ENCODE measurements around the gene CYTIP. TPM values are rescaled to one million over a fixed set of nuclear protein-coding genes. Genes with fewer than 3 reads are reported as not detected.

Gene CYTIP
- total and polyA plus RNA-seq, 2 of the 4 experiments (the other 2 are of a cell fraction) = not detected

- Histone ChIP-seq H3K9me1 (ENCODE audit: insufficient read depth, low read length) (no peaks in the 10 kb centered on the region), H3K23ac (ENCODE audit: low read depth, low read length) (no peak overlapping the region), H3K36me3 (ENCODE audit: control insufficient read depth, insufficient read depth, low read length) (no peaks in the 10 kb centered on the region), H4K20me1 (ENCODE audit: insufficient read depth, low read length) (no peaks in the 10 kb centered on the region), H3K79me1 (ENCODE audit: low read depth in 1 of 2, low read length in 2 of 2) (no peaks in the 10 kb centered on the region), H3K9ac (ENCODE audit: low read depth, low read length) (no peak overlapping the region), H2BK15ac (ENCODE audit: low read depth, low read length) (no peak overlapping the region), H2BK20ac (ENCODE audit: low read depth, low read length) (no peak overlapping the region), H3K4me3 (ENCODE audit: insufficient read depth, low read depth, low read length) (no peak overlapping the region), H2AK5ac (ENCODE audit: low read depth, low read length) (no peak overlapping the region), H2BK120ac (ENCODE audit: low read depth, low read length) (no peak overlapping the region), H3K18ac (ENCODE audit: low read depth, low read length) (no peak overlapping the region), H3K27me3 (ENCODE audit: control insufficient read depth, insufficient read depth, low read length) (peaks cover 2% of the 10 kb centered on the region; the same call in 1 of the 2 replicates), H4K5ac (ENCODE audit: low read depth, low read length) (no peak overlapping the region), H4K8ac (ENCODE audit: low read depth in 2 of 2, low read length in 2 of 2) (no peak overlapping the region), H2AK9ac (replicated peaks; ENCODE audit: low read depth, low read length, poor library complexity) (no peak overlapping the region), H2AFZ (replicated peaks; ENCODE audit: low read length, poor library complexity) (no peak overlapping the region), H3K4me2 (ENCODE audit: low read depth, low read length) (no peak overlapping the region), H3K56ac (ENCODE audit: extremely low read depth, insufficient read depth, low read length) (no peak overlapping the region), H3K14ac (replicated peaks; ENCODE audit: low read depth, low read length) (no peak overlapping the region), H3K4ac (ENCODE audit: low read depth, low read length) (no peak overlapping the region), H3K9me3 (ENCODE audit: control insufficient read depth, insufficient read depth, low read length) (no peaks in the 10 kb centered on the region), H3K27ac (ENCODE audit: insufficient read depth, low read length) (no peak overlapping the region), H4K91ac (ENCODE audit: insufficient read depth, low read depth, low read length) (no peak overlapping the region), H2BK5ac (ENCODE audit: low read depth, low read length, poor library complexity, severe bottlenecking) (no peak overlapping the region), H3K4me1 (ENCODE audit: control insufficient read depth, insufficient read depth, low read length) (no peaks in the 10 kb centered on the region)
- TF ChIP-seq RAD21 (IDR thresholded peaks at IDR 0.05; ENCODE audit: low read length) = no peak
- TF ChIP-seq RCOR1 (IDR thresholded peaks at IDR 0.05; ENCODE audit: insufficient replicate concordance, low read length) = no peak
- no peak for TF ChIP-seq ELK1 (IDR thresholded peaks at IDR 0.05; ENCODE audit: borderline replicate concordance, low read depth, low read length)
- TF ChIP-seq RFX5 (IDR thresholded peaks at IDR 0.05; ENCODE audit: low read depth, low read length) = no peak
- no peak for TF ChIP-seq NFE2L2 (IDR thresholded peaks at IDR 0.05; ENCODE audit: low read depth, low read length)
- no peak for TF ChIP-seq MXI1 (IDR thresholded peaks at IDR 0.05; ENCODE audit: borderline replicate concordance, low read depth, low read length)
- no peak for TF ChIP-seq MAZ (IDR thresholded peaks at IDR 0.05; ENCODE audit: borderline replicate concordance, low read depth, low read length)
- no peak for TF ChIP-seq FOS (IDR thresholded peaks at IDR 0.05; ENCODE audit: low read depth, low read length)
- no peak for TF ChIP-seq MAFK (IDR thresholded peaks at IDR 0.05; ENCODE audit: low read depth, low read length)
- TF ChIP-seq POLR2A (IDR thresholded peaks at IDR 0.05; ENCODE audit: low read depth, low read length) = no peak
- no peak for TF ChIP-seq SMC3 (IDR thresholded peaks at IDR 0.05; ENCODE audit: low read depth, low read length)
- no peak for TF ChIP-seq CHD1 (IDR thresholded peaks at IDR 0.05; ENCODE audit: low read depth, low read length)
- TF ChIP-seq, protein P1, sequence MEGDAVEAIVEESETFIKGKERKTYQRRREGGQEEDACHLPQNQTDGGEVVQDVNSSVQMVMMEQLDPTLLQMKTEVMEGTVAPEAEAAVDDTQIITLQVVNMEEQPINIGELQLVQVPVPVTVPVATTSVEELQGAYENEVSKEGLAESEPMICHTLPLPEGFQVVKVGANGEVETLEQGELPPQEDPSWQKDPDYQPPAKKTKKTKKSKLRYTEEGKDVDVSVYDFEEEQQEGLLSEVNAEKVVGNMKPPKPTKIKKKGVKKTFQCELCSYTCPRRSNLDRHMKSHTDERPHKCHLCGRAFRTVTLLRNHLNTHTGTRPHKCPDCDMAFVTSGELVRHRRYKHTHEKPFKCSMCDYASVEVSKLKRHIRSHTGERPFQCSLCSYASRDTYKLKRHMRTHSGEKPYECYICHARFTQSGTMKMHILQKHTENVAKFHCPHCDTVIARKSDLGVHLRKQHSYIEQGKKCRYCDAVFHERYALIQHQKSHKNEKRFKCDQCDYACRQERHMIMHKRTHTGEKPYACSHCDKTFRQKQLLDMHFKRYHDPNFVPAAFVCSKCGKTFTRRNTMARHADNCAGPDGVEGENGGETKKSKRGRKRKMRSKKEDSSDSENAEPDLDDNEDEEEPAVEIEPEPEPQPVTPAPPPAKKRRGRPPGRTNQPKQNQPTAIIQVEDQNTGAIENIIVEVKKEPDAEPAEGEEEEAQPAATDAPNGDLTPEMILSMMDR (conservative IDR thresholded peaks at IDR 0.05; ENCODE audit: low read depth, low read length) = no peak
- no CpG with 5 or more reads among the region's 2 CpGs for WGBS, 2 experiments (ENCODE audit: extremely low coverage in 2 of 2, insufficient read length in 1 of 2)
- no peak for DNase-seq
- BruUV-seq (replicated peaks) = no TSS peak
- intact Hi-C loops (cut with micrococcal nuclease) (no loop called here), dilution Hi-C loops (cut with HindIII; ENCODE audit: low sequenced_read_pairs, unreplicated experiment) (no loop called here), in situ Hi-C loops (cut with MboI; ENCODE audit: low sequenced_read_pairs) (no loop called here)
- CTCF ChIA-PET = no interaction called here
- POLR2A ChIA-PET (ENCODE audit: unreplicated experiment) = no interaction called here
- ATAC-seq (ENCODE audit: low read depth) = no peak
These were observed 2.8 kb downstream of the CYTIP start for GRCh38 chr2:157441072-157441454.
